ENCODE results near the gene GPR137. TPM values are rescaled to one million over a fixed set of nuclear protein-coding genes. Genes with fewer than 3 reads are reported as not detected.

Gene GPR137
- total RNA-seq, 1 donor from 2014 or later = 55.9 TPM

DNA sequence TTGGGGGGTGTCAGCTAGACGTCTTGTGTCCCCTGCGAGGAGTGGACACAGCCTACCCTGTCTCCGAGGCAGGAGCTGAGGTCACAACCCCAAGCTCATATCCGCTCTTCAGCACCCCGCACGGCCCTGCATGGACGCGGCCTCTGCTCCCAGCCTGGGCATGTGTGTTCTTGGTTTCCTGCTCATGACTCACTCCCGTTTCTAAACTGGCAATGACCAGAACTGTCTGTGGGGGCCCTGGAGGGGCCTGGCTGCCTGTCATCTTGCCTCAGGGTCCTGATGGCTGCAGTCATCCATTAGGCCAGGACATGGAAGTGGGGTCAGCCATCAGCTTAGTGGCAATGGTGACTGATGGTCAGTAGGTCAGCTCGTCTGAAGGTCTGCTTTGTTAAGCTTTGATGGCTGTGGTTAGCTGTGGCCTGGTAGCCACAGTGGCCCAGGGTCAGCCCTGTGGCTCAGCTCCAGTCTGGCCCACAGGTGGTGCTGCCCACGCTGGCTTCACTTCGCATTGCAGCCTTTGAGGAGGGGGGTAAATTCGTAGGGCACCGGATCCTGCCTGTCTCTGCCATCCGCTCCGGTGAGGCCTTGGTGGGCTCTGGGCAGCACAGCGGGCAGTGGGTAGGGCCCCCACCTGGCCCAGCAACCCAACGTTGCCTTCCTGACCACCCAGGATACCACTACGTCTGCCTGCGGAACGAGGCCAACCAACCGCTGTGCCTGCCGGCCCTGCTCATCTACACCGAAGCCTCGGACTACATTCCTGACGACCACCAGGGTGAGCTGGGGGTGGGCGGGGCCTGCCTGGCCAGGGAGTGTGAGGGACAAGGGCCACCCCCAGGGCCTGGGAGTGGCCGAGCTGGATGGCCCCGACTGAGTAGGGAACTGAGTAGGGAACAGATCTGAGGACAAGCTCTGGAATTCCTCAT lies 22.4 kb upstream of the GPR137 start:
- TF ChIP-seq, protein P1, sequence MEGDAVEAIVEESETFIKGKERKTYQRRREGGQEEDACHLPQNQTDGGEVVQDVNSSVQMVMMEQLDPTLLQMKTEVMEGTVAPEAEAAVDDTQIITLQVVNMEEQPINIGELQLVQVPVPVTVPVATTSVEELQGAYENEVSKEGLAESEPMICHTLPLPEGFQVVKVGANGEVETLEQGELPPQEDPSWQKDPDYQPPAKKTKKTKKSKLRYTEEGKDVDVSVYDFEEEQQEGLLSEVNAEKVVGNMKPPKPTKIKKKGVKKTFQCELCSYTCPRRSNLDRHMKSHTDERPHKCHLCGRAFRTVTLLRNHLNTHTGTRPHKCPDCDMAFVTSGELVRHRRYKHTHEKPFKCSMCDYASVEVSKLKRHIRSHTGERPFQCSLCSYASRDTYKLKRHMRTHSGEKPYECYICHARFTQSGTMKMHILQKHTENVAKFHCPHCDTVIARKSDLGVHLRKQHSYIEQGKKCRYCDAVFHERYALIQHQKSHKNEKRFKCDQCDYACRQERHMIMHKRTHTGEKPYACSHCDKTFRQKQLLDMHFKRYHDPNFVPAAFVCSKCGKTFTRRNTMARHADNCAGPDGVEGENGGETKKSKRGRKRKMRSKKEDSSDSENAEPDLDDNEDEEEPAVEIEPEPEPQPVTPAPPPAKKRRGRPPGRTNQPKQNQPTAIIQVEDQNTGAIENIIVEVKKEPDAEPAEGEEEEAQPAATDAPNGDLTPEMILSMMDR (conservative IDR thresholded peaks at IDR 0.05) = no peak
- peaks cover 14% of the 10 kb centered on the region for H3K4me1 Mint-ChIP-seq
- H3K9me3 Mint-ChIP-seq = no peaks in the 10 kb centered on the region
- DNase-seq (ENCODE audit: low read depth, low spot score) = no peak
- H3K27ac Mint-ChIP-seq (ENCODE audit: unreplicated experiment) = peak overlapping the region; percentile 97
- peaks cover 13% of the 10 kb centered on the region for H3K36me3 Mint-ChIP-seq (ENCODE audit: low read depth)
- H3K4me3 Mint-ChIP-seq = peak overlapping the region; percentile 49
- no peaks in the 10 kb centered on the region for H3K27me3 Mint-ChIP-seq (ENCODE audit: low read depth)

DNA sequence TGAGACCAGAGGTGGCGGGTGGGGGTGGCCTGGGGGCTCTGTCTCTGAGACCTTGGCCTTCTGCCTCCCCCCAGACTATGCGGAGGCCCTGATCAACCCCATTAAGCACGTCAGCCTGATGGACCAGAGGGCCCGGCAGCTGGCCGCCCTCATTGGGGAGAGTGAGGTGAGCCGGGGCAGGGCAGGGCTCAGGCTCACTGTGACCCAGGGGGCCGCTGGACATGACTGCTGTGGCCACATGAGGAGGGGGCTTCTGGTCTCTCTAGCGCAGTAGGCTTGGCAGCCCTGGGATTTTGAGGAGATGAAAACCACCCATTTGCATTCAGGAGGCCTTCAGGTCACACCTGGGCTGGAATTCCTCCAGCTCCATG lies 21.7 kb upstream of the GPR137 start:
- no peak overlapping the region for H3K27ac Mint-ChIP-seq (ENCODE audit: unreplicated experiment)
- H3K9me3 Mint-ChIP-seq = no peaks in the 10 kb centered on the region
- TF ChIP-seq, protein P1 (conservative IDR thresholded peaks at IDR 0.05) = no peak
- peak overlapping the region; percentile 38 for H3K4me3 Mint-ChIP-seq
- H3K27me3 Mint-ChIP-seq (ENCODE audit: low read depth) = no peaks in the 10 kb centered on the region
- peaks cover 18% of the 10 kb centered on the region for H3K4me1 Mint-ChIP-seq
- no peak for DNase-seq (ENCODE audit: low read depth, low spot score)
- peaks cover 13% of the 10 kb centered on the region for H3K36me3 Mint-ChIP-seq (ENCODE audit: low read depth)

DNA sequence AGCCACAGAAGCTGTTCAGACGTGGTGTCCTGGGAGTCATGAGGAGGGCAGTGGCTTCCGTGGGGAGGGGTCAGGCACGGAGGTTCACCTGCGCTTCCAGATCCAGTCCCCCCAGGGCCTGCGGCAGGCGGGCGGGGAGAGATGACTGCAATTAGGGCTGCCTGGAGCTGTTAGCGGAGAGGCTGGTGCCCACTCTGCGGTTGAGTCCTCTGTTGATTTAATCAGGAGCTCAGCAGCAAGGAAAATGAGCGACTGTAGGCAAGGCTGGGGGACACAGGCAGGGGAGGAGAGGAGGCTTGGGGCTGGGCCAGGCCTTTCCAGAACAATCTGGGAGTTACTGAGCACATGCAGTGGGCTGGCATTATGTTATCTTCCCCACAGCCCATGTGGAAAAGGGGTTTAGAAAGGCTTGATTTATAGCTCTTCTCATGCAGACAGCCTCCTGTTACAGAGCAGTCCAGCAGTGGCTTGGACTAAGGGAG lies 21.2 kb upstream of the GPR137 start:
- peak overlapping the region; percentile 38 for H3K4me3 Mint-ChIP-seq
- TF ChIP-seq, protein P1 (conservative IDR thresholded peaks at IDR 0.05) = no peak
- no peak overlapping the region for H3K27ac Mint-ChIP-seq (ENCODE audit: unreplicated experiment)
- H3K4me1 Mint-ChIP-seq = peaks cover 20% of the 10 kb centered on the region
- peaks cover 10% of the 10 kb centered on the region for H3K36me3 Mint-ChIP-seq (ENCODE audit: low read depth)
- no peaks in the 10 kb centered on the region for H3K9me3 Mint-ChIP-seq
- no peak for DNase-seq (ENCODE audit: low read depth, low spot score)
- no peaks in the 10 kb centered on the region for H3K27me3 Mint-ChIP-seq (ENCODE audit: low read depth)

DNA sequence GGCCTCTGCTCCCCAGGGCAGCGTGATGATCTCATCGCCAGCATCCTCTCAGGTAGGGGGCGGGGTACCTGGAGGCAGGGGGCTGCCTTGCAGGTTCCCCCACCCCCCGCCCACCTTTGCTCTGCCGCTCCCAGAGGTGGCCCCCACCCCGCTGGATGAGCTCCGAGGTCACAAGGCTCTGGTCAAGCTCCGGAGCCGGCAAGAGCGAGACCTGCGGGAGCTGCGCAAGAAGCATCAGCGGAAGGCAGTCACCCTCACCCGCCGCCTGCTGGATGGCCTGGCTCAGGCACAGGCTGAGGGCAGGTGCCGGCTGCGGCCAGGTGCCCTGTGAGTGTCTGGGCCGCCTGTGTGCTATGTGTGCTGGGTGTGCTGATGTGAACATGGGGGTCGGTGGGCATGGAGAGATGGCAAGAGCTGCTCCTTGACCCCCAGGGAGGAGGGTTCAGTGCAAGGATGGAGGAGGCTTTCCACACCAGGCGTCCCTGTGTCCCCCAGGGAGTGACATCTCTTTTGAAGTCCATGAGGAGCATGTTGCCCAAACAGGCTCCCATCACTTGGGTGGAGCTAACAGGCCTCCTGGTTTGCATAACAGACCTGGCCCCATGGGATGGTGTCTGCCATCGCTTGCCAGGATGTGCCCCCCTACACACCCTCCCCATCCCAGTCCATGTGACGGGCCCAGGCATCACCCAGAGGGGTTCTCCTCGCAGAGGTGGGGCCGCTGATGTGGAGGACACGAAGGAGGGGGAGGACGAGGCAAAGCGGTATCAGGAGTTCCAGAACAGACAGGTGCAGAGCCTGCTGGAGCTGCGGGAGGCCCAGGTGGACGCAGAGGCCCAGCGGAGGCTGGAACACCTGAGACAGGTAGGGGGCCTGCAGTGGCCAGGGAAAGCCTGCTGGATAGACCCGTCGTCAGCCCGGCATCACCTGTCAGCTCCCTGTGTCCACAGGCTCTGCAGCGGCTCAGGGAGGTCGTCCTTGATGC lies 20.2 kb upstream of the GPR137 start:
- Mint-ChIP-seq H3K9me3 (no peaks in the 10 kb centered on the region), H3K36me3 (ENCODE audit: low read depth) (peaks cover 5% of the 10 kb centered on the region), H3K4me3 (peak overlapping the region; percentile 67), H3K4me1 (peaks cover 24% of the 10 kb centered on the region), H3K27me3 (ENCODE audit: low read depth) (peaks cover 7% of the 10 kb centered on the region), H3K27ac (ENCODE audit: unreplicated experiment) (no peak overlapping the region)
- TF ChIP-seq, protein P1 (conservative IDR thresholded peaks at IDR 0.05) = no peak
- no peak for DNase-seq (ENCODE audit: low read depth, low spot score)

DNA sequence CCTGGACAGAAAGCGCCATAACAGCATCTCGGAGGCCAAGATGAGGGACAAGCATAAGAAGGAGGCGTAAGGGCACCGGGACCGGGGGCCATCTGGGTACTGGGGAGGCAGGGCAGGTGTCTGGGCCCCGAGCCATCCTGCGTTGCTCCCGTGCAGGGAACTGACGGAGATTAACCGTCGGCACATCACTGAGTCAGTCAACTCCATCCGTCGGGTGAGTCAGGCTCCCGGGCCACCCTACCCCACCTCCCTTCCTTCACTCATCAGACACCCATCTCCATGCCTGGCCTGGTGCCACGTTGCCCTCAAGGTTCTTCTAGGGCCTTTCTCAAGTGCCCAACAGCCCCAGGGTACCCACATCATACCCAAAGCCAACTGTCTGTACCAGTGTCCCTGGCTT lies 19.3 kb upstream of the GPR137 start:
- H3K27ac Mint-ChIP-seq (ENCODE audit: unreplicated experiment) = no peak overlapping the region
- H3K9me3 Mint-ChIP-seq = no peaks in the 10 kb centered on the region
- peak overlapping the region; percentile 67 for H3K4me3 Mint-ChIP-seq
- H3K36me3 Mint-ChIP-seq (ENCODE audit: low read depth) = peaks cover 5% of the 10 kb centered on the region
- peaks cover 7% of the 10 kb centered on the region for H3K27me3 Mint-ChIP-seq (ENCODE audit: low read depth)
- TF ChIP-seq, protein P1 (conservative IDR thresholded peaks at IDR 0.05) = no peak
- peaks cover 25% of the 10 kb centered on the region for H3K4me1 Mint-ChIP-seq
- no peak for DNase-seq (ENCODE audit: low read depth, low spot score)

All from neural crest cell (in vitro differentiated cells).